ENCODE data around the gene PPRC1. TPM values are rescaled to one million over a fixed set of nuclear protein-coding genes. Genes with fewer than 3 reads are reported as not detected.

The PPRC1 gene
- total and polyA plus RNA-seq, 4 donors, result 4.9 to 10.1 (median 8.7) TPM

- no peak overlapping the region for H3K4me3 ChIP-seq (ENCODE audit: low read depth in 1 of 3, low read length in 3 of 3)
- H3K9me3 ChIP-seq (ENCODE audit: control insufficient read depth in 4 of 4, low read length in 3 of 4), result no peaks in the 10 kb centered on the region
- 96% methylated on average over 12 of the region's 12 CpGs for WGBS
- TF ChIP-seq RAD21 (IDR thresholded peaks at IDR 0.05) (no peak), MAX (IDR thresholded peaks at IDR 0.05) (no peak), GABPA (IDR thresholded peaks at IDR 0.05 in 1 of 2, conservative IDR thresholded peaks at IDR 0.05 in 1 of 2) (no peak), NR2F2 (IDR thresholded peaks at IDR 0.05) (no peak), HNF4G (IDR thresholded peaks at IDR 0.05) (no peak)
- TF ChIP-seq, protein P1, sequence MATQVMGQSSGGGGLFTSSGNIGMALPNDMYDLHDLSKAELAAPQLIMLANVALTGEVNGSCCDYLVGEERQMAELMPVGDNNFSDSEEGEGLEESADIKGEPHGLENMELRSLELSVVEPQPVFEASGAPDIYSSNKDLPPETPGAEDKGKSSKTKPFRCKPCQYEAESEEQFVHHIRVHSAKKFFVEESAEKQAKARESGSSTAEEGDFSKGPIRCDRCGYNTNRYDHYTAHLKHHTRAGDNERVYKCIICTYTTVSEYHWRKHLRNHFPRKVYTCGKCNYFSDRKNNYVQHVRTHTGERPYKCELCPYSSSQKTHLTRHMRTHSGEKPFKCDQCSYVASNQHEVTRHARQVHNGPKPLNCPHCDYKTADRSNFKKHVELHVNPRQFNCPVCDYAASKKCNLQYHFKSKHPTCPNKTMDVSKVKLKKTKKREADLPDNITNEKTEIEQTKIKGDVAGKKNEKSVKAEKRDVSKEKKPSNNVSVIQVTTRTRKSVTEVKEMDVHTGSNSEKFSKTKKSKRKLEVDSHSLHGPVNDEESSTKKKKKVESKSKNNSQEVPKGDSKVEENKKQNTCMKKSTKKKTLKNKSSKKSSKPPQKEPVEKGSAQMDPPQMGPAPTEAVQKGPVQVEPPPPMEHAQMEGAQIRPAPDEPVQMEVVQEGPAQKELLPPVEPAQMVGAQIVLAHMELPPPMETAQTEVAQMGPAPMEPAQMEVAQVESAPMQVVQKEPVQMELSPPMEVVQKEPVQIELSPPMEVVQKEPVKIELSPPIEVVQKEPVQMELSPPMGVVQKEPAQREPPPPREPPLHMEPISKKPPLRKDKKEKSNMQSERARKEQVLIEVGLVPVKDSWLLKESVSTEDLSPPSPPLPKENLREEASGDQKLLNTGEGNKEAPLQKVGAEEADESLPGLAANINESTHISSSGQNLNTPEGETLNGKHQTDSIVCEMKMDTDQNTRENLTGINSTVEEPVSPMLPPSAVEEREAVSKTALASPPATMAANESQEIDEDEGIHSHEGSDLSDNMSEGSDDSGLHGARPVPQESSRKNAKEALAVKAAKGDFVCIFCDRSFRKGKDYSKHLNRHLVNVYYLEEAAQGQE (IDR thresholded peaks at IDR 0.05), result no peak
- TF ChIP-seq, protein P2, sequence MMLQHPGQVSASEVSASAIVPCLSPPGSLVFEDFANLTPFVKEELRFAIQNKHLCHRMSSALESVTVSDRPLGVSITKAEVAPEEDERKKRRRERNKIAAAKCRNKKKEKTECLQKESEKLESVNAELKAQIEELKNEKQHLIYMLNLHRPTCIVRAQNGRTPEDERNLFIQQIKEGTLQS (IDR thresholded peaks at IDR 0.05), result no peak
- no peak overlapping the region for H3K9ac ChIP-seq (ENCODE audit: low read depth in 1 of 2, low read length in 2 of 2)
- H3K27me3 ChIP-seq (ENCODE audit: control insufficient read depth in 4 of 4, insufficient read depth in 4 of 4, low read length in 3 of 4), result no peaks in the 10 kb centered on the region
- peaks cover 6 to 27% (median 21%) of the 10 kb centered on the region in 4 donors for H3K4me1 ChIP-seq (ENCODE audit: control insufficient read depth in 4 of 4, insufficient read depth in 4 of 4, low read length in 3 of 4)
- H3K36me3 ChIP-seq (ENCODE audit: control insufficient read depth in 4 of 4, insufficient read depth in 3 of 4, low read depth in 1 of 4, low read length in 3 of 4), result peaks cover 17 to 41% (median 35%) of the 10 kb centered on the region in 4 donors
- no peak overlapping the region for H3K27ac ChIP-seq (ENCODE audit: low read depth in 1 of 2, low read length in 2 of 2)
- DNase-seq (ENCODE audit: low spot score), result no peak
Measured at GRCh38 chr10:102111276-102111675, 21.6 kb upstream of the PPRC1 start.

- Histone ChIP-seq H3K4me1 (ENCODE audit: control insufficient read depth in 4 of 4, insufficient read depth in 4 of 4, low read length in 3 of 4) (peaks cover 6 to 37% (median 31%) of the 10 kb centered on the region in 4 donors), H3K9me3 (ENCODE audit: control insufficient read depth in 4 of 4, low read length in 3 of 4) (no peaks in the 10 kb centered on the region), H3K27ac (ENCODE audit: low read depth in 1 of 2, low read length in 2 of 2) (no peak overlapping the region), H3K36me3 (ENCODE audit: control insufficient read depth in 4 of 4, insufficient read depth in 3 of 4, low read depth in 1 of 4, low read length in 3 of 4) (peaks cover 17 to 39% (median 35%) of the 10 kb centered on the region in 4 donors), H3K27me3 (ENCODE audit: control insufficient read depth in 4 of 4, insufficient read depth in 4 of 4, low read length in 3 of 4) (no peaks in the 10 kb centered on the region), H3K9ac (ENCODE audit: low read depth in 1 of 2, low read length in 2 of 2) (no peak overlapping the region), H3K4me3 (ENCODE audit: low read depth in 1 of 3, low read length in 3 of 3) (no peak overlapping the region)
- peak; percentile 74 for DNase-seq (ENCODE audit: low spot score)
- 76% methylated on average over 3 of the region's 3 CpGs for WGBS
- TF ChIP-seq FOXA1 (IDR thresholded peaks at IDR 0.05) (no peak), SP1 (IDR thresholded peaks at IDR 0.05) (no peak), GABPA (IDR thresholded peaks at IDR 0.05 in 1 of 2, conservative IDR thresholded peaks at IDR 0.05 in 1 of 2) (no peak), HNF4G (IDR thresholded peaks at IDR 0.05) (no peak), RXRA (IDR thresholded peaks at IDR 0.05) (no peak), TAF1 (conservative IDR thresholded peaks at IDR 0.05) (no peak), JUND (IDR thresholded peaks at IDR 0.05) (no peak), MAX (IDR thresholded peaks at IDR 0.05) (no peak), CTCF (IDR thresholded peaks at IDR 0.05; ENCODE audit: low read depth, low read length, missing input control) (no peak), ZBTB33 (IDR thresholded peaks at IDR 0.05) (no peak), NR2F2 (IDR thresholded peaks at IDR 0.05) (no peak), RAD21 (IDR thresholded peaks at IDR 0.05) (no peak), YY1 (IDR thresholded peaks at IDR 0.05) (no peak), EGR1 (IDR thresholded peaks at IDR 0.05; ENCODE audit: low read depth in 2 of 2) (no peak), FOXA2 (IDR thresholded peaks at IDR 0.05) (no peak), HNF4A (conservative IDR thresholded peaks at IDR 0.05) (no peak)
- TF ChIP-seq, protein P1 (IDR thresholded peaks at IDR 0.05), result no peak
- TF ChIP-seq, protein P2 (IDR thresholded peaks at IDR 0.05), result no peak
Measured at GRCh38 chr10:102112210-102112817, 20.5 kb upstream of the PPRC1 start.
